SW480 (cell line): Measurements from ENCODE around the gene CARNS1.

Experiments
- DNase-seq: peaks from one replicate; pipeline ENCODE4 v3.0.0-alpha.2; 2016; ENCODE audit warnings: low spot score

The CARNS1 gene

GRCh38 chr11:67428052-67429001, 12.8 kb downstream of the CARNS1 start, which contains the start of gene RPS6KB2:
Gene RPS6KB2, plus strand, starts transcription at chr11:67428494. Its CDS starts 52 bp downstream, at chr11:67428546.
- DNase-seq = peak; percentile 97

- no peak for DNase-seq
These were observed 13.7 kb downstream of the CARNS1 start for GRCh38 chr11:67429038-67429668.

GRCh38 chr11:67429722-67430121, 14.2 kb downstream of the CARNS1 start:
- DNase-seq = no peak

GRCh38 chr11:67431346-67432249, 16.1 kb downstream of the CARNS1 start:
- DNase-seq = no peak

- DNase-seq = no peak
These were observed 17.3 kb downstream of the CARNS1 start for GRCh38 chr11:67432655-67433349.

GRCh38 chr11:67433536-67434394, 18.3 kb downstream of the CARNS1 start:
- no peak for DNase-seq

- DNase-seq = no peak
These were observed 19.0 kb downstream of the CARNS1 start for GRCh38 chr11:67434395-67434881.

- DNase-seq = no peak
These were observed 19.7 kb downstream of the CARNS1 start for GRCh38 chr11:67435031-67435726.

- no peak for DNase-seq
These were observed 20.4 kb downstream of the CARNS1 start for GRCh38 chr11:67435727-67436458.

- no peak for DNase-seq
These were observed 21.1 kb downstream of the CARNS1 start for GRCh38 chr11:67436459-67437081.

GRCh38 chr11:67437082-67437808, 21.8 kb downstream of the CARNS1 start, which contains the start of gene PTPRCAP:
Gene PTPRCAP, minus strand, starts transcription at chr11:67437682. Its CDS starts 63 bp downstream, at chr11:67437619.
- DNase-seq = no peak

- no peak for DNase-seq
These were observed 22.3 kb downstream of the CARNS1 start for GRCh38 chr11:67437809-67438157.

GRCh38 chr11:67438158-67438902, 22.9 kb downstream of the CARNS1 start:
- no peak for DNase-seq

- DNase-seq = peak; percentile 60
These were observed 24.1 kb downstream of the CARNS1 start for GRCh38 chr11:67439321-67440228.

- no peak for DNase-seq
These were observed 25.0 kb downstream of the CARNS1 start for GRCh38 chr11:67440229-67441097.
